Kidney epithelial cell (primary cell): ENCODE data around the gene HMGCR. TPM values are rescaled to one million over a fixed set of nuclear protein-coding genes. Genes with fewer than 3 reads are reported as not detected.

Experiments
- DNase-seq: peaks from one replicate; pipeline ENCODE4 v3.0.0-alpha.2; 2010; ENCODE audit warnings: low read depth
- H3K27me3 ChIP-seq: 2 replicates; pipeline ENCODE4 v1.6.0; 2011; ENCODE audit warnings: low read length; ENCODE audit not compliant: control insufficient read depth, insufficient read depth
- H3K36me3 ChIP-seq: 2 replicates; pipeline ENCODE4 v1.5.1; 2011; ENCODE audit warnings: low read length; ENCODE audit not compliant: control insufficient read depth, insufficient read depth
- H3K4me3 ChIP-seq: 2 replicates; pipeline ENCODE4 v1.5.1; 2011; ENCODE audit warnings: low read depth, mild to moderate bottlenecking, control low read depth, low read length
- total RNA-seq: library from RNA; depleted of rRNA; stranded (reverse); fragments of >200 nt; gene quantifications from 2 replicates; pipeline ENCODE4 v1.2.3, GENCODE V29; 2015
- TF ChIP-seq, protein P1 (sequence below): IDR thresholded peaks from 2 replicates; pipeline ENCODE4 v1.5.1; 2011; ENCODE audit warnings: mild to moderate bottlenecking, moderate library complexity, low read length, control low read depth, inconsistent platforms; ENCODE audit not compliant: insufficient read depth, poor library complexity, severe bottlenecking

HMGCR gene
- total RNA-seq, 1 donor from 2014 or later, result 67.8 TPM

DNA sequence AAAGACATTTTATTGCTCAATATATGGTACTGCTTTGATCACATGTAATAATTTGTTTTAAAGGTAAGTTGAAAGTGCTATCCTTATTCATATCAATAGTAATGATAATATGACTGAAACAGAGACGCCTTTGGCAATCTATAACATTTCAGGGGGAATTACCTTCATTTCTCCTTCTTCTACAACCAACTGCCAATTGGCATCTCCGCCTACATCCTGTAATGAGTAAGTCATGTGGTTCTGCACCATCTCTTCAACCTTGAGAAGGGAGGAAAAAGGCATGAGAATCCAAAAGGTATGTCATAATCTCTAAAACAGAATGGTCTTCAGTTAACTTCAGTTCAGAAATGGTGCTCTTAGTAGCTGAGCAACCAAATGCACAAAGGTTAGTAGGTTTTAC is 52.4 kb downstream of the HMGCR start:
- TF ChIP-seq, protein P1, sequence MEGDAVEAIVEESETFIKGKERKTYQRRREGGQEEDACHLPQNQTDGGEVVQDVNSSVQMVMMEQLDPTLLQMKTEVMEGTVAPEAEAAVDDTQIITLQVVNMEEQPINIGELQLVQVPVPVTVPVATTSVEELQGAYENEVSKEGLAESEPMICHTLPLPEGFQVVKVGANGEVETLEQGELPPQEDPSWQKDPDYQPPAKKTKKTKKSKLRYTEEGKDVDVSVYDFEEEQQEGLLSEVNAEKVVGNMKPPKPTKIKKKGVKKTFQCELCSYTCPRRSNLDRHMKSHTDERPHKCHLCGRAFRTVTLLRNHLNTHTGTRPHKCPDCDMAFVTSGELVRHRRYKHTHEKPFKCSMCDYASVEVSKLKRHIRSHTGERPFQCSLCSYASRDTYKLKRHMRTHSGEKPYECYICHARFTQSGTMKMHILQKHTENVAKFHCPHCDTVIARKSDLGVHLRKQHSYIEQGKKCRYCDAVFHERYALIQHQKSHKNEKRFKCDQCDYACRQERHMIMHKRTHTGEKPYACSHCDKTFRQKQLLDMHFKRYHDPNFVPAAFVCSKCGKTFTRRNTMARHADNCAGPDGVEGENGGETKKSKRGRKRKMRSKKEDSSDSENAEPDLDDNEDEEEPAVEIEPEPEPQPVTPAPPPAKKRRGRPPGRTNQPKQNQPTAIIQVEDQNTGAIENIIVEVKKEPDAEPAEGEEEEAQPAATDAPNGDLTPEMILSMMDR, result no peak
- no peak for DNase-seq
- no peaks in the 10 kb centered on the region for H3K27me3 ChIP-seq
- no peaks in the 10 kb centered on the region for H3K36me3 ChIP-seq
- no peak overlapping the region for H3K4me3 ChIP-seq

DNA sequence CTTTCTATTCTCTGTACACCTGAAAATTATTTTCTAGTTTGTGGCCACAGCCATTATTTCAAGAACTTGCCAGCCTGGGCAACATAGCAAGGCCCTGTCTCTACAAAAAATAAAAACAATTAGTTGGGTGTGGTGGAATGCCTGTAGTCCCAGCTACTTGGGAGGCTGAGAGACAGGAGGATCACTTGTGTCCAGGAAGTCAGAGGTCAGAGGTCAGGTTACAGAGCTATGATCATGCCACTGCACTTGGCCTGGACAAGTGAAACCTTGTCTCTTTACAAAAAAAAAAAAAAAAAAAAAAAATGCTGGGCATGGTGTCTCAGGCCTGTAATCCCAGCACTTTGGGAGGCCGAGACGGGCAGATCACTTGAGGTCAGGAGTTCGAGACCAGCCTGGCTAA is 58.3 kb downstream of the HMGCR start:
- Histone ChIP-seq H3K36me3 (no peaks in the 10 kb centered on the region), H3K4me3 (no peak overlapping the region), H3K27me3 (no peaks in the 10 kb centered on the region)
- no peak for DNase-seq
- TF ChIP-seq, protein P1, result no peak

DNA sequence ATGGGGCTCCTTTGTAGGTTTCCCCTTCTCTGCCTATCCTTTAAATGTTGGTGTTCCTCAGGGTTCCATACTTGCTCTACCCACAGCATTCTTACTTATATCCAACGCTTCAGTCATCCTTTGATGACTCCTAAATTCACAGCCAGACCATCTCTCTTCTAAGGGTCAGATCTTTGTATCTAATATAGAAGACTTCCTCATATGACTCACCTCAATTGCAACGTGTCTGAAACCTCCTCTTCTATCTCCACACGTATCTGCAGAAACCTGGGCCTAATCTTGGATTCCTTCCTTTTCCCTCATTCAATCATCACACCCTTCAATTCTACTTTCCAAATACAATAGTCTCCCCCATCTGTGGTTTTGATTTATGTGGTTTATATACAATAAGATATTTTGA is 68.3 kb downstream of the HMGCR start:
- Histone ChIP-seq H3K27me3 (no peaks in the 10 kb centered on the region), H3K4me3 (no peak overlapping the region), H3K36me3 (no peaks in the 10 kb centered on the region)
- TF ChIP-seq, protein P1, result no peak
- no peak for DNase-seq

Other genes with a start within 250 kb of the HMGCR start
- gene ANKRD31, start 100.3 kb upstream of the HMGCR start, total RNA-seq, result 0.07 and 0.21 TPM in 2 replicates
- 17.3 and 20.3 TPM in 2 replicates for gene CERT1, start 174.4 kb downstream of the HMGCR start, total RNA-seq
- gene POLK, start 174.7 kb downstream of the HMGCR start, total RNA-seq, result 16.2 and 18.6 TPM in 2 replicates